Measurements from ENCODE around the gene NUMB.

- no peak for TF ChIP-seq POLR2AphosphoS5 (IDR thresholded peaks at IDR 0.05; ENCODE audit: low read depth, low read length)
- TF ChIP-seq REST (IDR thresholded peaks at IDR 0.05; ENCODE audit: insufficient read depth in 1 of 2, low read depth in 2 of 2, low read length in 2 of 2) = no peak
These were observed 55.8 kb downstream of the NUMB start for GRCh38 chr14:73402579-73402978.

Data from PFSK-1 (cell line).